MCF 10A (cell line): ENCODE results near the gene PIPOX. TPM values are rescaled to one million over a fixed set of nuclear protein-coding genes. Genes with fewer than 3 reads are reported as not detected.

Experiments
- BruUV-seq: library from RNA; stranded (reverse); fragments of 400-500 nt; replicated peaks from 2 replicates; lab custom pipeline; 2021; lab: Mats Ljungman, UMichigan
- CTCF ChIA-PET: fragments of 300-600 bp; sonication (Branson Sonifier 250); formaldehyde crosslinking; extraction: SDS; loops from one replicate; lab custom pipeline; 2021; ENCODE audit warnings: antibody characterized with exemption, inconsistent platforms; lab: Yijun Ruan, JAX
- POLR2A ChIA-PET: fragments of 300-600, 350-650 bp; sonication (Branson Sonifier 250); formaldehyde crosslinking; extraction: SDS; loops from one replicate; lab custom pipeline; 2020; ENCODE audit warnings: antibody characterized with exemption, inconsistent platforms; lab: Yijun Ruan, JAX
- DNase-seq: peaks from one replicate; pipeline ENCODE4 v3.0.0-alpha.2; 2018; ENCODE audit not compliant: unreplicated experiment
- H3K27ac Mint-ChIP-seq: one replicate; pipeline ENCODE4 v1.8.0; 2022; ENCODE audit warnings: mild to moderate bottlenecking, low read depth, mixed read lengths; ENCODE audit not compliant: unreplicated experiment
- H3K27me3 Mint-ChIP-seq: one replicate; pipeline ENCODE4 v1.8.0; 2022; ENCODE audit warnings: mixed read lengths; ENCODE audit not compliant: insufficient read depth, unreplicated experiment
- H3K36me3 Mint-ChIP-seq: one replicate; pipeline ENCODE4 v1.8.0; 2022; ENCODE audit warnings: mild to moderate bottlenecking, moderate library complexity, mixed read lengths; ENCODE audit not compliant: insufficient read depth, unreplicated experiment
- H3K4me1 Mint-ChIP-seq: one replicate; pipeline ENCODE4 v1.8.0; 2022; ENCODE audit warnings: mixed read lengths; ENCODE audit not compliant: insufficient read depth, unreplicated experiment
- H3K4me3 Mint-ChIP-seq: one replicate; pipeline ENCODE4 v1.8.0; 2022; ENCODE audit warnings: mild to moderate bottlenecking, moderate library complexity, mixed read lengths; ENCODE audit not compliant: unreplicated experiment
- H3K9me3 Mint-ChIP-seq: one replicate; pipeline ENCODE4 v1.8.0; 2022; ENCODE audit warnings: mixed read lengths; ENCODE audit not compliant: unreplicated experiment
- CTCF ChIP-seq: fragments of 200-600 bp; IDR thresholded peaks from one replicate; pipeline ENCODE4 v1.8.0; 2022; ENCODE audit warnings: antibody characterized with exemption, mild to moderate bottlenecking; ENCODE audit not compliant: unreplicated experiment
- intact Hi-C: fragments of 100-400 bp; cut with micrococcal nuclease; formaldehyde crosslinking; loops from 2 replicates; pipeline ENCODE4 v1.14.1; 2022
- total RNA-seq: library from RNA; stranded (reverse); gene quantifications from 2 replicates; pipeline ENCODE4 v1.2.3, GENCODE V29; 2022

The PIPOX gene
- total RNA-seq, 1 experiment from 2014 or later, result not detected

- no peak overlapping the region for H3K27ac Mint-ChIP-seq
- CTCF ChIA-PET, result interaction anchor here (2.5 kb wide), 1 partner anchor 134 kb away, joined by 20 read pairs; no protein-coding TSS in a partner anchor
- no peak for DNase-seq
- no peak overlapping the region for H3K4me3 Mint-ChIP-seq
- H3K36me3 Mint-ChIP-seq, result peaks cover 34% of the 10 kb centered on the region
- BruUV-seq, result no TSS peak
- intact Hi-C loops, result no loop called here
- TF ChIP-seq CTCF, result no peak
- peaks cover 15% of the 10 kb centered on the region for H3K4me1 Mint-ChIP-seq
- POLR2A ChIA-PET, result no interaction called here
- no peaks in the 10 kb centered on the region for H3K27me3 Mint-ChIP-seq
- H3K9me3 Mint-ChIP-seq, result no peaks in the 10 kb centered on the region
Observed at GRCh38 chr17:29099527-29099926, 56.6 kb downstream of the PIPOX start.

- BruUV-seq, result no TSS peak
- POLR2A ChIA-PET, result interaction anchor here (0.6 kb wide), 1 partner anchor 229 kb away, joined by 3 read pairs; no protein-coding TSS in a partner anchor
- Mint-ChIP-seq H3K4me1 (peaks cover 15% of the 10 kb centered on the region), H3K9me3 (no peaks in the 10 kb centered on the region), H3K36me3 (peaks cover 36% of the 10 kb centered on the region), H3K27me3 (no peaks in the 10 kb centered on the region), H3K27ac (no peak overlapping the region), H3K4me3 (no peak overlapping the region)
- CTCF ChIA-PET, result interaction anchor here (0.6 to 2.5 kb wide), 6 partner anchors 12 to 142 kb away, joined by 3 to 20 read pairs (median 4); no protein-coding TSS in a partner anchor
- no peak for TF ChIP-seq CTCF
- DNase-seq, result no peak
- intact Hi-C loops, result no loop called here
Observed at GRCh38 chr17:29100296-29100695, 57.4 kb downstream of the PIPOX start.

DNA sequence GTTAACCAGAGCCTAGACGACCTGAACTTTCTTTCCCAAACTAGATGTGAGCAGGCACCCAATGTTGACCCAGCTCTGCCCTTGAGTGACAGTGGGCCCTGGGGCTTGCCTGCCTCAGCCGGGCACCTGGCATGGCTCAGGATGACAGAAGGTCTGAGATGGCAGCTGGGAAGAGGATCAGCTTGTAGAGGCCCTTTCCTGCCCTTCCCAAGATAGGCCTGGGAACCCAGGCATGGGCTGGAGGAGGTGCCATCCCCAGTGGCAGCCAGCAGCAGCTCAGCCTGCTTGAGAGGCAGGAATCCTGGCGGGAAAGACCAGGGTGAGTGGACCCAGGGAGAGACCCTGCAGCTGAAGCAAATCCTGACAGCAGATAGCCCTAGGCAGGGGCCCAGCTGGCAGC, 59.1 kb downstream of the PIPOX start:
- intact Hi-C loops, result no loop called here
- no peak for DNase-seq
- H3K27ac Mint-ChIP-seq, result peak overlapping the region; percentile 77
- POLR2A ChIA-PET, result no interaction called here
- H3K4me1 Mint-ChIP-seq, result peaks cover 15% of the 10 kb centered on the region
- CTCF ChIA-PET, result interaction anchor here (0.7 to 2.5 kb wide), 4 partner anchors 10 to 137 kb away, joined by 3 to 20 read pairs (median 9); no protein-coding TSS in a partner anchor
- H3K36me3 Mint-ChIP-seq, result peaks cover 34% of the 10 kb centered on the region
- H3K27me3 Mint-ChIP-seq, result no peaks in the 10 kb centered on the region
- H3K9me3 Mint-ChIP-seq, result no peaks in the 10 kb centered on the region
- peak overlapping the region; percentile 54 for H3K4me3 Mint-ChIP-seq
- BruUV-seq, result no TSS peak
- no peak for TF ChIP-seq CTCF

DNA sequence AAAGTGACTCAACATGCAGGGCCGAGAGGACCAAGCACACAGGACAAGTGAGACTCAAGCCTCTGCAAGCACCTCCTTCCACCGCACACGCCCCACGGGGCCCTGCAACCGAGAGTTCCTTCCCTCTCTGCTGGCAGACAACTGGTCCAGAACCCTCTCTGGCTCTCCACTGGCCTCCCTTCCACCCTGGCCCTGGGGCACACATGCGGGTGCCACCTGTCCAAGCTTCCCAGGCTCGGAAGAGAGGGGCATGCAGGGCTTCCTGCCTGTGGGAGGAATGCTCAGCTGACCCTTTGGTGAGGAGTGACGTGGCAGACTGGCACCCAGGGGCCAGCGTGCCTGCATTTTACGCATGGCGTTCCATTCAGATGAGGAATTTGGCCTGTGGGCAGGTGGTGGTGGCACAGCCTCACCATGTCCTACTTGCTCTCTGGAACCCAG, 59.8 kb downstream of the PIPOX start:
- intact Hi-C loops, result no loop called here
- CTCF ChIA-PET, result interaction anchor here (1.0 kb wide), 1 partner anchor 21 kb away, joined by 3 read pairs; no protein-coding TSS in a partner anchor
- Mint-ChIP-seq H3K9me3 (no peaks in the 10 kb centered on the region), H3K36me3 (peaks cover 34% of the 10 kb centered on the region), H3K27ac (peak overlapping the region; percentile 77), H3K27me3 (no peaks in the 10 kb centered on the region), H3K4me3 (peak overlapping the region; percentile 54), H3K4me1 (peaks cover 15% of the 10 kb centered on the region)
- POLR2A ChIA-PET, result interaction anchor here (0.5 to 0.6 kb wide), 2 partner anchors 35 to 153 kb away, joined by 3 read pairs; no protein-coding TSS in a partner anchor
- DNase-seq, result peak; percentile 79
- no peak for TF ChIP-seq CTCF
- no TSS peak for BruUV-seq
